ENCODE measurements around the gene ROGDI.
A peak's percentile ranks its signal among the peaks of the same experiment; 100 is the strongest.
"Not testable (repeated sequence)": the region's sequence is repeated elsewhere in the genome, so short reads cannot be mapped to it uniquely, and the experiment has no call there.

Gene ROGDI

DNA sequence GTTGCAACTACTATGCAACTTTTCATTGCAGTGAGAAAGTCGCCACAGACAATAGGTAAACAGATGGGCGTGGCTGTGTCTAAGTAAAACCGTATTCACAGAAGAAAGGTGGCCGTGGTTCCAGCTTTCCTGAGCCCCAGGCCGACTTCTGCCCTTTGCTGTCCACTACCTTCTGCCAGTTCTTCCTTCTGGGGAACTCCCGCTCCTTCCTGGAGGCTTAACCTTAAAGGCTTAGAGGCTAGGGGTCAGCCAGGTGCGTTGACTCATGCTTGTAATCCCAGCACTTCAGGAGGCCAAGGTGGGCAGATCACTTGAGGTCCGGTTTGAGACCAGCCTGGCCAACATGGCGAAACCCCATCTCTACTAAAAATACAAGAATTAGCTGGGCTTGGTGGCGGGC is 12.2 kb downstream of the ROGDI start:
- no peak for DNase-seq

DNA sequence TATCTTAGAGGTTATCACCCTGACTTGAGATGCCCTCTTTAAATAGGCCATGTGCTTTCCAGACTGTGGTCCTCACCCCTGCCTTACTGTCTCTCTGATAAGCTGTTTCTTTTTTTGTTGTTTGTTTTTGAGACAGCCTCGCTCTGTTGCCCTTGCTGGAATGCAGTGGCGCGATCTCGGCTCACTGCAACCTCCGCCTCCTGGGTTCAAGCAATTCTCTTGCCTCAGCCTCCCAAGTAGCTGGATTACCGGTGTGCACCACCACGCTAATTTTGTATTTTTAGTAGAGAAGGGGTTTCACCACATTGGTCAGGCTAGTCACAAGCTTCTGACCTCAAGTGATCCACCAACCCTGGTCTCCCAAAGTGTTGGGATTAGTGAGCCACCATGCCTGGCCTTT is 13.5 kb downstream of the ROGDI start:
- no peak for DNase-seq

DNA sequence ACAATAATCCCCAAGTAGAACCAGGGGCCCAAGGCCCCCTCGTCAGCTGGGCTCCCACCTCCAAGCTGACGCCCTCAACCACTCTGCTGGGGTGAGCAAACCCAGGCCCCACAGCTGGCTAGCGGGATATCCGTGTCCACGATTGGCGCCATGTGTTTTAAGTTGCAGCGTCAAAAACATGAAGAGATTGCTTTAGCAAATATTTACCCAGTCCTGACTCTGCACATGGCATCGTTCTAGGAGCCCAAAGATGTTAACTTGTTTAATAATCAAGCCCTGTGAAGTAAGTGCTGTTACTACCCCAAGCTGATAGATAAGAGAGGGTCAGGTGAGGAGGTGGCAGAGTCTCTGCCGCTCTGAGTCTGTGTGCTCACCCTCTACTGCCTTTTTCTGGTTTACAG is 13.9 kb downstream of the ROGDI start:
- no peak for DNase-seq

DNA sequence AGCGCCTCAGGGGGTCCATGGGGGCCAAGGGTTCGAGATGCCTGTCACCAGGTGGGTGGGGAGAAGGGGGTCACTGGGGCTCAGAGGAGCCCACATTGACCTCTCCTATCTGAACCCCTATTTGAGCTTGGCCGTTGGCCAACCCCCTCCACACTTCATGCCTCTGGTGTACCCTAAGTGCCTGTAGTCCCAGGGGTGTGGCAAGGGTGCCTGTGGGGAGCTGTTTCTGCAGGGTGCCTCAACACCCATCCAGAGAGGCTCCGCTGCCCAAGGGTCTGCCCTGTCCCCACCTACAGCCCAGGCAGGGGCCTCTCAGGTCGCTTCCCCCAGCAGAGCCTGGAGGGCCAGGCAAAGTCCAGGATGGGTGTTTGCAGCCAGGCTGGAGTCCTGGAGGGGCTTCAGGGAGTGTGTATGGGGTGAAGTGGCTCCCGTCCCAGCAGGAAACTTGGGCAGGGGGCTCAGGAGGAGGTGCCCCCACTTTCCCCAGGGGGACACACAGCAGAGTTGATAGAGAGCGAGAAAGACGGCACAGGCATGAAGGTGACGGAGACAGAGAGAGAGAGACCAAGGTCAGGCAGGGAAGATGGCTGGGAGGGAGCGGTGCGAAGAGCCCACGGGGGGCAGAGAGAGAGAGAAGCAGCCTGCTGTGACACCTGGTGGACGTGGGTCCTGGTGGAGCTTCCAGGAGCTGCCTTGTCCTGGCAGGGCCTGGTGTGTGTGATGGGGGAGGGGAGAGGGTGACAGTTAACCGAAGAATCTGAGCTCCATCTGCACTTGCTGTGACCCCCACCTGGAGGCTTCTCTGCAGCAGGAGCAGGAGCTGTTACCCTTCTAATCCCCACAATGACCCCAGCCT is 14.6 kb downstream of the ROGDI start, which contains the start of gene SEPTIN12:
Gene SEPTIN12, minus strand, starts transcription at position 719 of the 856 bp plus-strand sequence. Its CDS starts 700 bp downstream, at position 19.
- DNase-seq, result no peak

DNA sequence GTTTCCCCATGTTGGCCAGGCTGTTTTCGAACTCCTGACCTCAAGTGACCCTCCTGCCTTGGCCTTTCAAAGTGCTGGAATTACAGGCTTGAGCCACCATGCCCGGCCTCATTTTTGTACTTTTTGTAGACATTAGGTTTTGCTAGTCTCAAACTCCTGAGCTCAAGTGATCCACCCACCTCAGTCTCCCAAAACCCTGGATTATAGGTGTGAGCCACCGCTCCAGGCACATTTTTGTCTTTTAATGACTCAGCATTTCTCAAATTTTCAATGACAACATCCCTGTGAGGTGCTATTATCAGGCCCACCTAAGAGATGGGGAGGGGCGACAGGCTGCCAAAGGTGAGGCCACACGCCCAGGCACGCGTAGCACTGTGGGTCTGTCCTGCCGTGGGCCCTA is 15.4 kb downstream of the ROGDI start:
- DNase-seq, result no peak

DNA sequence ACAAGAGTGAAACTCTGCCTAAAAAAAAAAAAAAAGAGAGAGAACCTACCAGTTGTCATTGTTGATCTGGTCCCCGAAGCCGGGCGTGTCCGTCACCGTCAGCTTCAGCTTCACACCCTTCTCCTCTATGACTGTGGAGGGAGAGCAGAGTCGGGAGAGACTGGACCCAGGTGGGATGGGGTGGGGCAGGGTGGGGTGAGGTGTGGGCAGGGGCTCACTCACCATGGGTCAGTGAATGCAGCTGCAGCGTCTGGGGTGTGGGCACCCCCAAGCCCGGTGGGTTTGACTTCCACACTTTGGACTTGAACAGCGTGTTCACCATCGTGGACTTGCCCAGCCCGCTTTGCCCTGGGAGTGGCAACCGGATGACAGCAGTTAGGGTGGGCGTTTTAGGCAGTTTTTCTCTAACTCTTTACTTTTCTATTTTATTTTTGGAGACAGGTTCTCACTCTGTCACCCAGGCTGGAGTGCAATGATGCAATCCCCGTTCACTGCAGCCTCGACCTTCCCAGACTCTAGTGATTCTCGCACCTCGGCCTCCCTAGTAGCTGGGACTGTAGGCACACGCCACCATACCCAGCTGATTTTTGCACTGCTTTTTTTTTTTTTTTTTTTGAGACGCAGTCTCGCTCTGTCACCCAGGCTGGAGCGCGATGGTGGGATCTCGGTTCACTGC is 16.5 kb downstream of the ROGDI start:
- DNase-seq, result no peak

DNA sequence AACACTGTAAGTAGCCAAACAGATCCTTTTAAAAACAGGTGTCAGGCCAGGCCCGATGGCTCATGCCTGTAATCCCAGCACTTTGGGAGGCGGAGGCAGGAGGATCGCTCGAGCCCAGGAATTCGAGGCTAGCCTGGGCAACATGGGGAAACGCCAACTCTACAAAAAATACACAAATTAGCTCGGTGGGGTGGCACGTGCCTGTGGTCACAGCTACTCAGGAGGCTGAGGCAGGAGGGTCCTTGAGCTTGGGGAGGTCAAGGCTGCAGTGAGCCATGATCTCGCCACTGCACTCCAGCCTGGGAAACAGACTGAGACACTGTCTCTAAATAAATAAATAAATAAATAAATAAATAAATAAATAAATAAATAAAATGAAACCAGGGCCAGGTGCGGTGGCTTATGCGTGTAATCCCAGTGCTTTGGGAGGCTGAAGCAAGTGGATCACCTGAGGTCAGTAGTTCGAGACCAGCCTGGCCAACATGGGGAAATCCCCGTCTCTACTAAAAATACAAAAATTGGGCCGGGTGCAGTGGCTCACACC is 17.9 kb downstream of the ROGDI start:
- not testable (repeated sequence) for DNase-seq

DNA sequence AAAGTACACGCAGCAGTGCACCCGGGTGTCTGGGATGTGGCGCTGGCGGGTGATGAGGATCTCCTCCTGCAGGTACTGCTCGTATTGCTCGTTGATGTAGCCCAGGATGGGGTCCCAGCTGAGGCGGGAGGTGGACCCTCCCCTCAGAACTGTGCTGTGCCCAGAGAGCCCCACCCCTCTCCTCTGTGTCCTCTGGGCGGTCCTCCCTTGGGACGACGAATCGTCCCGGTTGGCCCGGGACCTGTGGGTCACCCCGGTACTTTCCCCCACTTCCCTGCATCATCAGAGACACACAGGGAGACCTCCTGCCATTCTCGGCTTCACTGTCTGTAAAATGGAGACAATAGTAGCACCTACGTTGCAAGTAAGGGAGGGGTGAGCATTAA is 18.5 kb downstream of the ROGDI start:
- DNase-seq, result no peak

DNA sequence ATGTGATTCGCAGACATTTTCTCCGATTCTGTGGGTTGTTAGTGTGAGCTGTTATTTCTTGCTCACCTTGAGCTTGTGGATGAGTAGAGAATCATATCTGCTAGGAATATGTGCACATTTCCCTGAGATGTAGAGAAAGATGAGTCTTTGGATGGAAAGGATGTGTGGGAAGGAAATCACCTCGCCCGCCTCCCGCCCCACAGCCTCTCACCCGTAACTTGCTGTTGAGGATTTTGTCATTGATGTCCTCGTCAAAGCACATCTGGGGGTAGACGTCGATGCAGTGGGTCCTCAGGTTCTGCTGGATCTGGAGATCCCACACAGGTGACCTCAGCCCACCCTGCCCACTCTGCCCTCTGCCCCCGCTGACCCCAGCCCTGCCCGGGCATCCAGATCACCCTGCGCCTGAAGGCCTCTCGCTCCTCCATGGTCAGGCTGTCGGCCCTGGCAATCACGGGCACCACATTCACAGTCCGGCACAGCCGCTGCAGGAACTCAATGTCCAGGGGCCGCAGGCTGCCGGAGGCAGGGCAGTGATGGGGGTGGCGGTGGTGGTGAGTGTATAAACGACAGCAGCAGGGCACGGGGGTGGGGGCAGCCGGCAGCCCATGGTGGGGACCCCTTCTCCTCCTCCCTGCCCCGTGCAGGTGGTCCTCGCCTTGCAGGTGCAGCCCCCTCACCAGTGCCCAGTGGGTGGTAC is 19.0 kb downstream of the ROGDI start:
- no peak for DNase-seq

DNA sequence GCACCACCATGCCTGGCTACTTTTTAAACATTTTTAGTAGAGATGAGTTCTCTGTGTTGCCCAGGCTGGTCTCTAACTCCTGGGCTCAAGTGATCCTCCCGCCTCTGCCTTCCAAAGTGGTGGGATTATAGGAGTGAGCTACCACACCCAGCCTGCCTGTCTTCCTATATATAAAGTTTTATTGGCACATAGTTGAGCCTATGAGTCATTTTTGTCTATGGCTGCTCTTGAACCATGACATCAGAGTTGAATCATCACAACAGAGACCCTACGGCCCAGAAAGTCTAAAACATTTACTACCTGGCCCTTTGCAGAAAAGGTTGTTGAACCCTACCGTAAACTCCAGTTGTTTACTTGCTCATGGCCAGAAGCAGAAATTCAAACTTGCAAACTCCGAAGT is 22.2 kb downstream of the ROGDI start:
- DNase-seq, result no peak

DNA sequence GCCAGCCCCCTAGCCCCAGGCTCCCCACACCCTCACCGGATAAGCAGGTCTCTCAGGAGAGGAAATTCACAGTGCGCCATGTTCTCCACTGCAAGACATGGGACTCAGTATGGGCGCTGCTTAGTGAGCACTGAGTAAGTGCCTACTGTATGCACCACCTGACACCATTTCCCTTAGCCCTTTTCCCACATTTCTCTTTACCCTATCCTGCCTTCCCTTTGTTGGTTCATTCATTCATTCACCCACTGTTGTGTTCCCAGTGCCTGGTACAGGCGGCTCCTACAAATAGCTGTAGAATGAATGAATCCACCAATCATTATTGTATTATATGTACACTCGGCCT is 24.4 kb downstream of the ROGDI start:
- no peak for DNase-seq

DNA sequence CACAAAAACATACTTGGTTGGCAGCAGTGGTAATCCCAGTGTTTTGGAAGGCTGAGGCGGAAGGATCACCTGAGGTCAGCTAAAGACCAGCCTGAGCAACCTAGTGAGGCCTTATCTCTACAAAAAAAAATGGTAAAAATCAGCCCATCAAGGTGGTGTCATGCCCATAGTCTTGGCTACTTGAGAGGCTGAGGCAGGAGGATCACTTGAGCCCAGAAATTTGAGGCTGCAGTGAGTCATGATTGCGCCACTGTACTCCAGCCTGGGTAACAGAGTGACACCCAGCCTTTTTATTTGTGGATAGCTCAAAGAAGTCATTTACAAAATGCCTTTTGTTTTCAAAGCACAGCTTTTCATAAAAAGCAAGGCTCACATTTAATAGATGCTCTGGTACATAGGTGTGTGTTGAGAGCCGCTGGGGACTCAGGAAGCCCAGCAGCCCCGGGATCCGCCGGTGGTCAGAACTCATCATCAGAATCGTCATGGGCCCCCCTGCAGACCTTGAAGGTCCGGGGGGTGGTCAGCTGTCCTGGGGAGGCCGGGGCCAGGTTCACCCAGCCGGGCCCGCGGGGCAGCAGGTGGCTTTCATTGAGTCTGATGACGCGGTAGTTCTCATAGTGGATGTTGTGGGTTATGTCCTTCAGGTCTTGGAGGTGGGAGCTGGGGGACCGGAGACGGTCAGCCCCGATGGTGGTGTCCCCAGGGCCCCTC is 24.9 kb downstream of the ROGDI start:
- no peak for DNase-seq

DNA sequence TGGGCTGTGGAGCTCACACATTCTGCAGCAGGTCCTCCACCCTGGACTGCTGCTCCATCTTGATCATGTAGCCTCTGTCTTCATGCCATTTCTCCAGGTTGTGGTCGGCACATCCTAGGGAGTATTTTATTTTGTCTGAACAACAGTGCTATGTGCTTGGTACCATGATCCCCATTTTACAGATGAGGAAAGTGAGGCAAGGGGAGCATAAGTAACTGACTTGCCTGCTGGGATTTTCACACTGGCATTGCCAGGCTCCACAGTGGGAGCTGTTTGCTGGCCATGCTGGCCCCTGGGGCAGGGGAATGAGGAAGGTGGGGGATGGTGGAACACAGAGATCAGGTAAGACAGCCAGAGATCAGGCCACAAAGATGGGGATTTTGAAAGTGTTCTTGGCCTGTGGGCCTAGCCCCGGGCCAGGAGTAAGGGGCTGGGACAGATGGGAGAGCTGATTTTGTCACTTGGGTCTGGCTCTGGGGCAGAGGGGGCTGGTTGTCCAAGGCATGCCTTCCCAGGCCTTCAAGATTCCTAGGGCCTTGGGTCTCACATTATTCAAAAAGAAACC is 26.2 kb downstream of the ROGDI start:
- DNase-seq, result no peak

DNA sequence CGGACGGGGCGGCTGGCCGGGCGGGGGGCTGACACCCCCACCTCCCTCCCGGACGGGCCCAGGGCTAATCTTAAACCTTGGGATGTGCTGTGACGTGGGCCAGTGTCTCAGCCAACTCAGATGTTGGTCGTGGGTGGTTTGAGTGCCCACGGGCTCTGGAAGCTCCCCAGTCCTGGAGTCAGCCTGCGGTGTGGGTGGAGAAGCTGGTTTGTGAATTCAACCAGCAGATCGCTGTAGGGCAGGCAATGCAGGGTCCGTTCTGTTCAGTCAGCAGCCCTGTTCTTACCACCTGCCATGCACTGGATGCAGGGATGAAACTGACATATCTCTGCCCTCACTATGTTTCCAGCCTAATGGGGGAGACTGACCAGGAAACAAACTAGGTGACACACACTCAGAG is 27.4 kb downstream of the ROGDI start:
- DNase-seq, result no peak

DNA sequence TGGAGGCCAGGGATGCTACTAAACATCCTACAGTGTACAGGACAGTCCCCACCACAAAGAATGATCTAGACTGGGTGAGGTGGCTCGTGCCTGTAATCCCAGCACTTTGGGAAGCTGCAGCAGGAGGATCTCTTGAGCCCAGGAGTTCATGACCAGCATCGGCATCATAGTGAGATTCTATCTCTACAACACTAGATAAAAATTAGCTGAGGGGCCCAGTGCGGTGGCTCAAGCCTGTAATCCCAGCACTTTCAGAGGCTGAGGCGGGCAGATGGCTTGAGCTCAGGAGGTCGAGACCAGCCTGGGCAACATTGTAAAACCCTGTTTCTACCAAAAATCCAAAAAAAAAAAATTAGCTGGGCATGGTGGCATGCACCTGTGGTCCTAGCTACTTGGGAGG is 30.1 kb downstream of the ROGDI start:
- no peak for DNase-seq

DNA sequence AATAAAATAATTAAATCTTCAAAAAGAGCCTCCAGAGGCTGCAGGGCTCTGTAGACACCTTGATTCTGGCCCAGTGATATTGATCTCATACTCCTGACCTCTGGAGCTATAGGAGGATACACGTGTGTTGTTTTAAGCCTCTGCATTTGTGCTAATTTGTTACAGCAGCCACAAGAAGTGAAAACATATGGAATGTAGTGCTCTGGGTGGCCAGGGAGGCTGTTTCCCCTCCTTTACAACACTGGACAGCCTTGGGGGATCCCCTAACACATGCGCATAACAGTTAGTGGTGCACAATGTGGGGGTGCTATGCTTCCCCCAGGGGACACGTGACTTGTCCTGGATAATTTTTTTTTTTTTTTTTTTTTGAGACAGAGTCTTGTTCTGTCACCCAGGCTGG is 30.8 kb downstream of the ROGDI start:
- DNase-seq, result no peak

DNA sequence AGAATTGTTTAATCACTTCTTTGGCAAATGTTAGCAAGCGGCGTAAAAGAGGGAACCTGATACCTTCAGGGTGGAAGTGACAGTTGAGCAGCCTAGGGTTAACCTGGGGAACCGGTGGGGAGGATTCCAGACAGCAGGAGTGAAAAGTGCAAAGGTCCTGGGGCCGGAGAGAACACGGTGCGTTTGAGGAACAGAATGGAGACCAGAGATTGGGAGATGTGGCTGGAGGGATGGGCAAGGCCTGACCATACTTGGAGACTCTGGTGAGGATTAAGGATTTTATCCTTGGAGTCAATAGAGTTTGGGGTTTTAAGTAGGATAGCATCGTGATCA is 33.2 kb downstream of the ROGDI start:
- no peak for DNase-seq

DNA sequence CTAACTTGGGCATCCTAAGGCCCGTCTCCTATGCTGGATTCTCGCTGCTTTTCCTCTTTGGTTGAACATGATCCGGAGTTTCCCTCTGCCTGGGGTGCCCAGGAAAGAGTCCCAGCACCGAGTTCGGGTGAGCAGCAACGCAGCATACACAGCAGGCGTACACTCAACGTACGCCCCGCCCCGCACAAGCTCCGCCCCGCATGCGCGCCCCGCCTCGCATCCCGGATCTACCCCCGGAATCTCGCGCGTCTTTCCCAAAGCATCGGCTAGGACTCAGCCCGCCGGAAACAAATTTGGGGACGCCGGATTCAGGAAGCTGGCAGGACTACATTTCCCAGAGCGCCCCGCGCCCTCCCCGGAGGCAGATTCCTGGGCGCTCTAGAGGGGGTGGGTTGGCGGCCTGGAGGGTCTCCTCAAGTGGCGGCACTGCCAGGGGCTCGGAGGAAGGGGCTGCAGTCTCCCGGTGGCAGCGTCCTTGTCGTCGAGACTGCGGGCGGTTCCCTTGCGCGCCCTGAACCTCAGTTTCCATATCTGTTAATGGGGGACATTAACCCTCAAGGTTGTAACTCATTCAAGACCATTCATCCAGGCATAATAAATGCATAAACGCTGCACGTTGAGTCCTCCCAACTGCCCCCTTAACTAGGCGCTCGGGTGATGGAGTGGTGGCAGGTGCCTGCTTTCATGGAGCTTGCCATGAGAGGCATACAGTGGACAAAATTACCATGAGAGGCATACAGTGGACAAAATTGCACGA is 33.7 kb downstream of the ROGDI start:
- peak; percentile 90 to 96 for DNase-seq

DNA sequence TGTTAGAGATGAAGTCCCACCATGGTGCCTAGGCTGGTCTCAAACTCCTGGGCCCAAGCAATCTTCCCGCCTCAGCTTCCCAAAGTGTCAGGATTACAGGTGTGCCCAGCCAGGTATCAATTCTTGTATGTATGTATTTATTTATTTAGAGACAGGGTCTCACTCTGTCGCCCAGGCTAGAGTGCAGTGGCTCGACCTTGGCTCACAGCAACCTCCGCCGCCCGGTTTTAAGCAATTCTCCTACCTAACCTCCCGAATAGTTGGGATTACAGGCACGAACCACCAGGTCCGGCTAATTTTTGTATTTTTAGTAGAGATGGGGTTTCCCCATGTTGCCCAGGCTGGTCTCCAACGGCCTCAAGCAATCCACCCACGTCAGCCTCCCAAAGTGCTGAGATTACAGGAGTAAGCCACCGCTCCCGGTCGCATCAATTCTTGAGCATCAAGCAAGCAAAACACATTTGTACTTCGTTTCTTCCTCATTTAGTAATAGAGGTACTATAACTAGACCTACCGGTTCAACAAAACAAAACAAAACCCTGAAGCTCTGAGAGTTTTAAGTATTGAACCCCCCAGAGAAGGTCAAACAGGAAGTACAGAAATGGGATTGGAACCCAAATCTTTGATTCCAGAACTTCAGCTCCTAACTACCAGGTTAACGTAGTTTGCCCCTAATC is 34.4 kb downstream of the ROGDI start:
- peak in 1 of 2 donors; percentile 24 for DNase-seq

DNA sequence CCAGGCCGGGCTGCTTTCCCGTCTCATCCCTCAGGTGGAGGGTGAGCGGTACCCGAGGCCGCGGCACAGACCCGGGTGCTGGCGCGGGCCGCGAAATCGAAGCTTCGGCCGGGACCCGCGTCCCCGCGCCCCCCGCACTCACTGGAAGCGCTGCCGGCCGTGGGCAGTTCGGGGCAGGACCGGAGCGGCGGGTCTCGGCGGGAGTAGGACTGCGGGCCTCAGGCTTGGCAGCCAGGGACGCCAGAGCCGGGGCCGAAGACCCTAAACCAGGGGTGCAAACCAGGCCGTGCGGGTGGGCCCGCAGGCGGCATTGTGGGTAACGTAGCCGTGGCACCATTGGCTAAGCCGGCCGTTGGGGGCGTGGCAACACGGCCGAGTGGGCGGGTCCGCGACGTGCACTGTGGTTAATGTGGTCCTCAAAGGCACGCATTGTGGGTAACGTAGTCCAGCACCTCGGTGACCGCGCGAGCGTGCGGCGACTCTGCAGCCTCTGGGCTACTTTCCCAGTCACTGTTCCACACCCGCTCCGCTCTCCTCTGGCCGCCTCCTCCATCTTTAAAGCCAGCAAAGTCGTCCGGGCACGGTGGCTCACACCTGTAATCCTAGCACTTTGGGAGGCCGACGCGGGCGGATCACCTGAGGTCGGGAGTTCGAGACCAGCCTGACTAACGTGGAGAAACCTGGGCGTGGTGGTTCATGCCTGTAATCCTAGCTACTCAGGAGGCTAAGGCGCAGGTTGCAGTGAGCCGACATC is 35.4 kb downstream of the ROGDI start, which contains the start of gene ZNF500:
Gene ZNF500, minus strand, starts transcription at position 288 of the 754 bp plus-strand sequence. CDS start 1,184 bp downstream, outside the sequence.
- DNase-seq, result peak; percentile 98 to 99
